NB4 (cell line): Measurements from ENCODE around the gene ARFRP1.
"Not testable (repeated sequence)": the region's sequence is repeated elsewhere in the genome, so short reads cannot be mapped to it uniquely, and the experiment has no call there.

ENCODE experiments used
- DNase-seq: peaks from one replicate; pipeline ENCODE4 v3.0.0; 2010; ENCODE audit warnings: low read depth
- H3K4me3 ChIP-seq: one replicate; pipeline ENCODE4 v1.5.1; 2011; ENCODE audit warnings: mild to moderate bottlenecking, low read depth, low read length, moderate library complexity
- MYC ChIP-seq: IDR thresholded peaks from 2 replicates; pipeline ENCODE4 v1.6.1; 2011; ENCODE audit warnings: low read depth, low read length
- POLR2A ChIP-seq: IDR thresholded peaks from 2 replicates; pipeline ENCODE4 v1.6.1; 2011; ENCODE audit warnings: mild to moderate bottlenecking; ENCODE audit not compliant: insufficient read length; ENCODE audit errors: extremely low read depth
- TF ChIP-seq, protein P1 (sequence below): IDR thresholded peaks from 2 replicates; pipeline ENCODE4 v1.6.1; 2011; ENCODE audit warnings: low read depth, low read length
- TF ChIP-seq, protein P2 (sequence below): IDR thresholded peaks from one replicate; pipeline ENCODE4 v1.5.1; 2012; ENCODE audit warnings: low read depth, low read length

Gene ARFRP1

GRCh38 chr20:63679799-63680305, 27.9 kb downstream of the ARFRP1 start:
- no peak for DNase-seq
- H3K4me3 ChIP-seq = no peak overlapping the region
- TF ChIP-seq, protein P1, sequence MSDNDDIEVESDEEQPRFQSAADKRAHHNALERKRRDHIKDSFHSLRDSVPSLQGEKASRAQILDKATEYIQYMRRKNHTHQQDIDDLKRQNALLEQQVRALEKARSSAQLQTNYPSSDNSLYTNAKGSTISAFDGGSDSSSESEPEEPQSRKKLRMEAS = no peak

- no peak overlapping the region for H3K4me3 ChIP-seq
- TF ChIP-seq MYC = no peak
- TF ChIP-seq, protein P1 = no peak
- TF ChIP-seq, protein P2, sequence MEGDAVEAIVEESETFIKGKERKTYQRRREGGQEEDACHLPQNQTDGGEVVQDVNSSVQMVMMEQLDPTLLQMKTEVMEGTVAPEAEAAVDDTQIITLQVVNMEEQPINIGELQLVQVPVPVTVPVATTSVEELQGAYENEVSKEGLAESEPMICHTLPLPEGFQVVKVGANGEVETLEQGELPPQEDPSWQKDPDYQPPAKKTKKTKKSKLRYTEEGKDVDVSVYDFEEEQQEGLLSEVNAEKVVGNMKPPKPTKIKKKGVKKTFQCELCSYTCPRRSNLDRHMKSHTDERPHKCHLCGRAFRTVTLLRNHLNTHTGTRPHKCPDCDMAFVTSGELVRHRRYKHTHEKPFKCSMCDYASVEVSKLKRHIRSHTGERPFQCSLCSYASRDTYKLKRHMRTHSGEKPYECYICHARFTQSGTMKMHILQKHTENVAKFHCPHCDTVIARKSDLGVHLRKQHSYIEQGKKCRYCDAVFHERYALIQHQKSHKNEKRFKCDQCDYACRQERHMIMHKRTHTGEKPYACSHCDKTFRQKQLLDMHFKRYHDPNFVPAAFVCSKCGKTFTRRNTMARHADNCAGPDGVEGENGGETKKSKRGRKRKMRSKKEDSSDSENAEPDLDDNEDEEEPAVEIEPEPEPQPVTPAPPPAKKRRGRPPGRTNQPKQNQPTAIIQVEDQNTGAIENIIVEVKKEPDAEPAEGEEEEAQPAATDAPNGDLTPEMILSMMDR = no peak
- no peak for TF ChIP-seq POLR2A
- DNase-seq = no peak
Measured at GRCh38 chr20:63678667-63679465, 28.9 kb downstream of the ARFRP1 start.

DNA sequence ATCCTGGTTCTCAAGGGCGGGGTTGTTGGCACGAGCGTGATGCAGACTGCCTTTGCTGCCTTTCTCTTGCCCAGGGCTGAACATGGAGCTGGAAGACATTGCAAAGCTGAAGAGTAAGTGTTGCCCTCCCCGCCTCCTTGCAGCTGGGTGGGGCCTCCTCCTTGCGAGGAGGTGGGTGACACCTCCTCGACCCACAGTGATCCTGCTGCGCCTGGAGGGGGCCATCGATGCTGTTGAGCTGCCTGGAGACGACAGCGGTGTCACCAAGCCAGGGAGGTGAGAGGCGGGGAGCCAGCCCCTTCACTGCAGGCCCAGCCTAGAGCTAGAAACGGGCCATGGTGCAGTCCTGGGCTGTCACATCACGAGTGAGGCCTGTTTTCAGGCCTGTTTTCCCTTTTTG, 29.7 kb downstream of the ARFRP1 start:
- H3K4me3 ChIP-seq = no peak overlapping the region
- no peak for DNase-seq
- TF ChIP-seq, protein P1 = no peak
- TF ChIP-seq POLR2A = no peak
- TF ChIP-seq, protein P2 = no peak
- no peak for TF ChIP-seq MYC

DNA sequence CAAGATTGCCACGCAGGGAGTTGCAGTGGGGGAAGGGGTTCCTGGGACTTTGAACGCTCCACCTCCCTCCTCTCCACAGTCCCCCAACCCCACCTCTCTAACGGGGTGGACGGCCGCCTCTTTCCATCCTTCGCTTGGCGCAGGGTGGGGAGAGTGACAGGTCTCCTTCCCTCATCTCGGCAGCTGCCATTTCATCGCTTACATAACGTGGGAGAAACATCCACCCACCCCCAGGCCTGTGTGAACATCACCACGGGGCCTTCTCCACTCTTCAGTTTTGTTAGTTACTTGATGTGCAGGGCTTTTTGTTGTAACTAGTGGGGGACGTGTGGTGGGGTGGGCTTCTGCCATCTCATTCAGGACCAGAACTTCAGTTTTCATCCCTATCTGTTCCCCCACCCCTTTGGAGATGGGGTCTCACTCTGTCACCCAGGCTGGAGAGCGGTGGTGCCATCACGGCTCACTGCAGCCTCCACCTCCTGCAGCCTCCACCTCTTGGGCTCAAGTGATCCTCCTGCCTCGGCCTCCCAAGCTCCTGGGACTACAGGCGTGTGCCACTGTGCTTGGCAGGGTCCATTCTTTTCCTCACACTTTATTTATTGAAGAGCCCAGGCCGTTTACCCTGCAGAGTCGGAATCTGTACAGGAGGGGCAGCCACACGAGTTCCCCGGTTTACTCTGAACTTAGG, 32.0 kb downstream of the ARFRP1 start:
- DNase-seq = no peak
- TF ChIP-seq MYC (no peak), POLR2A (no peak)
- H3K4me3 ChIP-seq = no peak overlapping the region

GRCh38 chr20:63673951-63674350, 33.8 kb downstream of the ARFRP1 start:
- DNase-seq = no peak
- TF ChIP-seq POLR2A (no peak), MYC (no peak)
- TF ChIP-seq, protein P1 = no peak
- TF ChIP-seq, protein P2 = no peak
- no peak overlapping the region for H3K4me3 ChIP-seq

DNA sequence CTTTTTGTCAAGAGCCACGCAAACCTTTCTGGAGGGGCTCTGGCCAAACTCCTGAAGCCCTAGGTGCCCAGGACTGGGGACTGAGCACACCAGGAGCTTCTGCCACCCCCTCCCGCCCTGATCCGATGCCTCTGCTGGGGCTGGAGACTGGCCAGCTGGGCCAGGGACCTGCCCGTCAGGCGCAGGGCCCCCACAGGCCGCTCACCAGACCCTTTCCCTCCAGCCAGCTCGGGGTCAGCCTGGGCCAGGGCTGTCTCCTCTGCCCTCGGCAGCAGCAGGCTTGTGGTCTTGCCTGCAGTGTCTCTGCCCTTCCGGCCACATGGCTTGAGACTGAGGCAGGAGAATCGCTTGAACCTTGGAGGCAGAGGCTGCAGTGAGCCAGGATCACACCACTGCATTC, 35.1 kb downstream of the ARFRP1 start:
- no peak overlapping the region for H3K4me3 ChIP-seq
- TF ChIP-seq MYC = no peak
- TF ChIP-seq POLR2A = no peak
- TF ChIP-seq, protein P2 = no peak
- TF ChIP-seq, protein P1 = no peak
- DNase-seq = no peak

GRCh38 chr20:63671695-63672094, 36.1 kb downstream of the ARFRP1 start:
- not testable (repeated sequence) for DNase-seq

More at GRCh38 chr20:63671695-63672094, 36.1 kb downstream of the ARFRP1 start:
- H3K4me3 ChIP-seq = not testable (repeated sequence)
